Gastroesophageal sphincter (tissue), 3 donors: Measurements from ENCODE around the gene SDK1.

ENCODE experiments used
- EP300 ChIP-seq: sonication (generic); formaldehyde crosslinking; IDR thresholded peaks from one replicate; pipeline ENCODE4 v1.6.1; 2017; ENCODE audit warnings: antibody characterized with exemption, mild to moderate bottlenecking
- POLR2A ChIP-seq, 2 donors: fragments of 450-650 bp; IDR thresholded peaks; one replicate each; pipeline ENCODE4 v1.6.1; 2017; ENCODE audit warnings: antibody characterized with exemption in 2 of 2, mild to moderate bottlenecking in 2 of 2, moderate library complexity in 1 of 2
- POLR2AphosphoS5 ChIP-seq: sonication (generic); formaldehyde crosslinking; IDR thresholded peaks from one replicate; pipeline ENCODE4 v1.6.1; 2017; ENCODE audit warnings: antibody characterized with exemption
- TF ChIP-seq, protein P1 (sequence below), 4 experiments: fragments of 200-600 bp in 2 of 4; fragments of 450-650 bp in 2 of 4; sonication (generic) in 1 of 4; IDR thresholded peaks; one replicate each; pipeline ENCODE4 v1.5.1; 2017 to 2019; ENCODE audit warnings: antibody characterized with exemption in 4 of 4, mild to moderate bottlenecking in 2 of 4, moderate library complexity in 2 of 4

DNA sequence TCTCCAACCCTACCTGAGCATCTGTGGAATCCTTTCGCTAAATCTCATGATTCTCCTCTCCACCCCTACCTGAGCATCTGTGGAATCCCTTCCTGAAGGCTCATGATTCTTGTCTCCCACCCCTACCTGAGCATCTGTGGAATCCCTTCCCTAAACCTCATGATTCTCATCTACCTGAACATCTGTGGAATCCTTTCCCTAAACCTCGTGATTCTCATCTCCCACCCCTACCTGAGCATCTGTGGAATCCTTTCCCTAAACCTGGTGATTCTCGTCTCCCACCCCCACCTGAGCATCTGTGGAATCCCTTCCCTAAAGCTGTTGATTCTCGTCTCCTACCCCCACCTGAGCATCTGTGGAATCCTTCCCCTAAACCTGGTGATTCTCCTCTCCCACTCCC, 342.0 kb downstream of the SDK1 start:
- TF ChIP-seq, protein P1, sequence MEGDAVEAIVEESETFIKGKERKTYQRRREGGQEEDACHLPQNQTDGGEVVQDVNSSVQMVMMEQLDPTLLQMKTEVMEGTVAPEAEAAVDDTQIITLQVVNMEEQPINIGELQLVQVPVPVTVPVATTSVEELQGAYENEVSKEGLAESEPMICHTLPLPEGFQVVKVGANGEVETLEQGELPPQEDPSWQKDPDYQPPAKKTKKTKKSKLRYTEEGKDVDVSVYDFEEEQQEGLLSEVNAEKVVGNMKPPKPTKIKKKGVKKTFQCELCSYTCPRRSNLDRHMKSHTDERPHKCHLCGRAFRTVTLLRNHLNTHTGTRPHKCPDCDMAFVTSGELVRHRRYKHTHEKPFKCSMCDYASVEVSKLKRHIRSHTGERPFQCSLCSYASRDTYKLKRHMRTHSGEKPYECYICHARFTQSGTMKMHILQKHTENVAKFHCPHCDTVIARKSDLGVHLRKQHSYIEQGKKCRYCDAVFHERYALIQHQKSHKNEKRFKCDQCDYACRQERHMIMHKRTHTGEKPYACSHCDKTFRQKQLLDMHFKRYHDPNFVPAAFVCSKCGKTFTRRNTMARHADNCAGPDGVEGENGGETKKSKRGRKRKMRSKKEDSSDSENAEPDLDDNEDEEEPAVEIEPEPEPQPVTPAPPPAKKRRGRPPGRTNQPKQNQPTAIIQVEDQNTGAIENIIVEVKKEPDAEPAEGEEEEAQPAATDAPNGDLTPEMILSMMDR (IDR thresholded peaks at IDR 0.05): no peak
- TF ChIP-seq EP300: no peak
- TF ChIP-seq POLR2A (IDR thresholded peaks at IDR 0.05): no peak
- no peak for TF ChIP-seq POLR2AphosphoS5
